Measurements from ENCODE around the gene LRRC37B. TPM values are rescaled to one million over a fixed set of nuclear protein-coding genes. Genes with fewer than 3 reads are reported as not detected.

LRRC37B gene
- total RNA-seq, 1 experiment from 2014 or later: 8.8 TPM

- ChIA-PET RAD21 (ENCODE audit: low non-redundant PET in 1 of 2, low total read pairs in 2 of 2, uncharacterized antibody in 2 of 2, unreplicated experiment in 2 of 2) (no interaction called here), CTCF (no interaction called here), POLR2A (no interaction called here)
- H3K36me3 ChIP-seq (ENCODE audit: control insufficient read depth in 1 of 2, insufficient read depth in 2 of 2, low read length in 2 of 2): no peaks in the 10 kb centered on the region
- no peaks in the 10 kb centered on the region for H3K9me3 ChIP-seq (ENCODE audit: control insufficient read depth in 1 of 2, insufficient read depth in 1 of 2, low read depth in 1 of 2, low read length in 2 of 2)
- intact Hi-C loops (cut with micrococcal nuclease): no loop called here
- H3K9me2 ChIP-seq (ENCODE audit: insufficient read depth): no peaks in the 10 kb centered on the region
- no TSS peak for BruUV-seq (replicated peaks)
- H3K4me1 ChIP-seq (ENCODE audit: control insufficient read depth in 1 of 2, insufficient read depth in 2 of 2, low read length in 2 of 2): peaks cover 0 to 4% of the 10 kb centered on the region in 2 experiments; a peak in 1 of 4 replicates
- no peak overlapping the region for H3K4me3 ChIP-seq (replicated peaks in 1 of 2; ENCODE audit: low read depth in 1 of 2, low read length in 2 of 2)
- DNase-seq (ENCODE audit: low read depth, low spot score) (no peak), ATAC-seq (no peak)
- no peak overlapping the region for H2AFZ ChIP-seq (ENCODE audit: low read depth, low read length, poor library complexity, severe bottlenecking)
- H3K4me2 ChIP-seq (ENCODE audit: low read length): no peak overlapping the region
- no peak overlapping the region for H3K9ac ChIP-seq (ENCODE audit: low read length)
- no peak for TF ChIP-seq SIN3A (IDR thresholded peaks at IDR 0.05; ENCODE audit: low read depth)
- H3K27ac ChIP-seq (ENCODE audit: low read depth, low read length): no peak overlapping the region
- no peaks in the 10 kb centered on the region for H3K27me3 ChIP-seq (ENCODE audit: insufficient read depth, low read length)
- no peaks in the 10 kb centered on the region for H4K20me1 ChIP-seq (ENCODE audit: insufficient read depth)
- H3K79me2 ChIP-seq (ENCODE audit: insufficient read depth, low read length): peaks cover 10% of the 10 kb centered on the region
These were observed 9.0 kb downstream of the LRRC37B start for GRCh38 chr17:32016231-32016630.

GRCh38 chr17:32019228-32019627, 12.0 kb downstream of the LRRC37B start:
- Histone ChIP-seq H3K36me3 (ENCODE audit: control insufficient read depth in 1 of 2, insufficient read depth in 2 of 2, low read length in 2 of 2) (no peaks in the 10 kb centered on the region), H3K9ac (ENCODE audit: low read length) (no peak overlapping the region), H2AFZ (ENCODE audit: low read depth, low read length, poor library complexity, severe bottlenecking) (no peak overlapping the region), H3K9me2 (ENCODE audit: insufficient read depth) (no peaks in the 10 kb centered on the region), H3K79me2 (ENCODE audit: insufficient read depth, low read length) (no peaks in the 10 kb centered on the region; the same call in 1 of the 2 replicates), H3K27me3 (ENCODE audit: insufficient read depth, low read length) (no peaks in the 10 kb centered on the region), H3K27ac (ENCODE audit: low read depth, low read length) (no peak overlapping the region), H3K9me3 (ENCODE audit: control insufficient read depth in 1 of 2, insufficient read depth in 1 of 2, low read depth in 1 of 2, low read length in 2 of 2) (no peaks in the 10 kb centered on the region), H3K4me3 (replicated peaks in 1 of 2; ENCODE audit: low read depth in 1 of 2, low read length in 2 of 2) (no peak overlapping the region), H3K4me1 (ENCODE audit: control insufficient read depth in 1 of 2, insufficient read depth in 2 of 2, low read length in 2 of 2) (no peaks in the 10 kb centered on the region), H4K20me1 (ENCODE audit: insufficient read depth) (no peaks in the 10 kb centered on the region), H3K4me2 (ENCODE audit: low read length) (no peak overlapping the region)
- no TSS peak for BruUV-seq (replicated peaks)
- ChIA-PET POLR2A (no interaction called here), RAD21 (ENCODE audit: low non-redundant PET in 1 of 2, low total read pairs in 2 of 2, uncharacterized antibody in 2 of 2, unreplicated experiment in 2 of 2) (no interaction called here), CTCF (no interaction called here)
- intact Hi-C loops (cut with micrococcal nuclease): no loop called here
- no peak for DNase-seq (ENCODE audit: low read depth, low spot score)
- ATAC-seq: no peak
- TF ChIP-seq CTCF (IDR thresholded peaks at IDR 0.05 in 2 of 3, conservative IDR thresholded peaks at IDR 0.05 in 1 of 3; ENCODE audit: borderline replicate concordance in 1 of 3, insufficient read depth in 1 of 3, low read depth in 2 of 3, low read length in 2 of 3): no peak
- TF ChIP-seq ZNF274 (IDR thresholded peaks at IDR 0.05; ENCODE audit: low read depth, low read length): no peak
- no peak for TF ChIP-seq EZH2 (IDR thresholded peaks at IDR 0.05)
- TF ChIP-seq FOSL1 (IDR thresholded peaks at IDR 0.05; ENCODE audit: low read depth): no peak
- no peak for TF ChIP-seq SRF (IDR thresholded peaks at IDR 0.05; ENCODE audit: low read depth)

Measured in HCT116 (cell line).